NCI-H524 (cell line): ENCODE measurements around the gene DYNLL2.
"Not testable (repeated sequence)": the region's sequence is repeated elsewhere in the genome, so short reads cannot be mapped to it uniquely, and the experiment has no call there.

Experiments
- DNase-seq, 2 experiments: peaks; one replicate each; lab custom pipeline; 2025; lab: John Stamatoyannopoulos, UW

DYNLL2 gene

GRCh38 chr17:58101898-58102297 is 18.7 kb downstream of the DYNLL2 start:
- DNase-seq: not testable (repeated sequence)

GRCh38 chr17:58105093-58105492 is 21.9 kb downstream of the DYNLL2 start:
- no peak for DNase-seq

GRCh38 chr17:58107306-58107705 is 24.1 kb downstream of the DYNLL2 start:
- DNase-seq: no peak

- no peak for DNase-seq
Observed at GRCh38 chr17:58109197-58109596, 26.0 kb downstream of the DYNLL2 start.

- no peak for DNase-seq
Observed at GRCh38 chr17:58110012-58110411, 26.8 kb downstream of the DYNLL2 start.

GRCh38 chr17:58111676-58112075 is 28.5 kb downstream of the DYNLL2 start:
- no peak for DNase-seq

- DNase-seq: peak; percentile 75 to 89
Observed at GRCh38 chr17:58112970-58113631, 29.9 kb downstream of the DYNLL2 start.

- no peak for DNase-seq
Observed at GRCh38 chr17:58113947-58114346, 30.7 kb downstream of the DYNLL2 start.

- no peak for DNase-seq
Observed at GRCh38 chr17:58117382-58117781, 34.2 kb downstream of the DYNLL2 start.

GRCh38 chr17:58119491-58119890 is 36.3 kb downstream of the DYNLL2 start:
- no peak for DNase-seq

GRCh38 chr17:58120195-58120822 is 37.1 kb downstream of the DYNLL2 start:
- no peak for DNase-seq

GRCh38 chr17:58121925-58122324 is 38.7 kb downstream of the DYNLL2 start:
- peak; percentile 53 to 71 for DNase-seq

- DNase-seq: no peak
Observed at GRCh38 chr17:58127846-58128245, 44.6 kb downstream of the DYNLL2 start.

GRCh38 chr17:58132697-58133096 is 49.5 kb downstream of the DYNLL2 start:
- DNase-seq: not testable (repeated sequence)

- DNase-seq: peak in 1 of 2 experiments; percentile 34
Observed at GRCh38 chr17:58136669-58137279, 53.6 kb downstream of the DYNLL2 start.

- no peak for DNase-seq
Observed at GRCh38 chr17:58141505-58141904, 58.3 kb downstream of the DYNLL2 start.

- not testable (repeated sequence) for DNase-seq
Observed at GRCh38 chr17:58143335-58143734, 60.1 kb downstream of the DYNLL2 start.

GRCh38 chr17:58144801-58145200 is 61.6 kb downstream of the DYNLL2 start:
- no peak for DNase-seq
